HepG2 (cell line): ENCODE measurements around the gene ERV3-1. TPM values are rescaled to one million over a fixed set of nuclear protein-coding genes. Genes with fewer than 3 reads are reported as not detected.

Source experiments
- ARID4A ChIP-seq: sonication (generic); formaldehyde crosslinking; IDR thresholded peaks from 2 replicates; pipeline ENCODE4 v1.5.0; 2020; ENCODE audit warnings: mild to moderate bottlenecking, missing genetic modification reagents, borderline replicate concordance
- ATF7-NPFF ChIP-seq: sonication (generic); formaldehyde crosslinking; IDR thresholded peaks from 2 replicates; pipeline ENCODE4 v1.8.1; 2023; ENCODE audit warnings: mild to moderate bottlenecking, low read depth, missing genetic modification reagents, moderate library complexity
- EZH2 ChIP-seq: conservative IDR thresholded peaks from 2 replicates; pipeline ENCODE4 v1.6.1; 2012; ENCODE audit warnings: mild to moderate bottlenecking, low read depth, low read length, moderate library complexity
- FOXJ3 ChIP-seq: sonication (generic); formaldehyde crosslinking; IDR thresholded peaks from 2 replicates; pipeline ENCODE4 v1.4.0; 2020; ENCODE audit warnings: missing genetic modification reagents, mild to moderate bottlenecking, borderline replicate concordance
- HMGXB4 ChIP-seq, 2 experiments: sonication (generic) in 1 of 2; formaldehyde crosslinking in 1 of 2; IDR thresholded peaks; 2 replicates each; pipeline versions ENCODE4 v1.4.0 to v1.6.1; 2018 to 2020; ENCODE audit warnings: missing genetic modification reagents in 2 of 2, borderline replicate concordance in 1 of 2, low read depth in 1 of 2, mild to moderate bottlenecking in 1 of 2, missing biosample characterization in 1 of 2
- HOMEZ ChIP-seq: IDR thresholded peaks from 2 replicates; pipeline ENCODE4 v1.6.1; 2016; ENCODE audit warnings: low read depth
- MAFG ChIP-seq: sonication (generic); formaldehyde crosslinking; IDR thresholded peaks from 2 replicates; pipeline ENCODE4 v1.5.1; 2020; ENCODE audit warnings: mild to moderate bottlenecking, missing genetic modification reagents
- MTA3 ChIP-seq: sonication (generic); formaldehyde crosslinking; IDR thresholded peaks from 2 replicates; pipeline ENCODE4 v1.4.0; 2020; ENCODE audit warnings: missing genetic modification reagents
- PHB2 ChIP-seq: fragments of 450-650 bp; IDR thresholded peaks from 2 replicates; pipeline ENCODE4 v1.6.1; 2018; ENCODE audit not compliant: partially characterized antibody
- RBM22 ChIP-seq: fragments of 200-400 bp; formaldehyde crosslinking; optimal IDR thresholded peaks from 2 replicates; pipeline ENCODE3; 2017; ENCODE audit warnings: mild to moderate bottlenecking, low read length, moderate library complexity
- SAP130 ChIP-seq: IDR thresholded peaks from 2 replicates; pipeline ENCODE4 v1.6.1; 2016; ENCODE audit warnings: low read depth
- ZC3H4 ChIP-seq: sonication (generic); formaldehyde crosslinking; IDR thresholded peaks from 2 replicates; pipeline ENCODE4 v1.4.0; 2020; ENCODE audit warnings: missing genetic modification reagents, borderline replicate concordance
- ZNF34 ChIP-seq: sonication (generic); formaldehyde crosslinking; IDR thresholded peaks from 2 replicates; pipeline ENCODE4 v1.4.0; 2020; ENCODE audit warnings: mild to moderate bottlenecking, missing genetic modification reagents, borderline replicate concordance
- ZNF646 ChIP-seq: sonication (generic); formaldehyde crosslinking; IDR thresholded peaks from 2 replicates; pipeline ENCODE4 v1.9.0; 2021; ENCODE audit warnings: mild to moderate bottlenecking, missing genetic modification reagents
- polyA plus RNA-seq, 8 experiments: library from polyadenylated mRNA; depleted of rRNA in 3 of 8; stranded (reverse) in 7 of 8; unstranded in 1 of 8; fragments of >200 nt; fragmentation: Illumina TruSeq in 4 of 8; extraction: Trizol in 4 of 8; gene quantifications; 2 replicates each; pipeline versions ENCODE4 v1.2.1 to v1.2.3, GENCODE V29; 2011 to 2016; ENCODE audit warnings: low read depth in 4 of 8, missing spikeins in 1 of 8, mixed read lengths in 1 of 8; ENCODE audit not compliant: insufficient read depth in 1 of 8
- total RNA-seq, 5 experiments: library from RNA; depleted of rRNA; stranded (reverse); fragments of >200 nt; fragmentation: Illumina TruSeq; extraction: Trizol; gene quantifications; 2 replicates each; pipeline ENCODE4 v1.2.3, GENCODE V29; 2016; ENCODE audit warnings: low read depth in 1 of 5

The ERV3-1 gene
- total and polyA plus RNA-seq, 2 of the 13 experiments (the other 11 are each of a cell fraction or from before 2014, with no cell fraction given): 20.4 to 86.3 TPM

DNA sequence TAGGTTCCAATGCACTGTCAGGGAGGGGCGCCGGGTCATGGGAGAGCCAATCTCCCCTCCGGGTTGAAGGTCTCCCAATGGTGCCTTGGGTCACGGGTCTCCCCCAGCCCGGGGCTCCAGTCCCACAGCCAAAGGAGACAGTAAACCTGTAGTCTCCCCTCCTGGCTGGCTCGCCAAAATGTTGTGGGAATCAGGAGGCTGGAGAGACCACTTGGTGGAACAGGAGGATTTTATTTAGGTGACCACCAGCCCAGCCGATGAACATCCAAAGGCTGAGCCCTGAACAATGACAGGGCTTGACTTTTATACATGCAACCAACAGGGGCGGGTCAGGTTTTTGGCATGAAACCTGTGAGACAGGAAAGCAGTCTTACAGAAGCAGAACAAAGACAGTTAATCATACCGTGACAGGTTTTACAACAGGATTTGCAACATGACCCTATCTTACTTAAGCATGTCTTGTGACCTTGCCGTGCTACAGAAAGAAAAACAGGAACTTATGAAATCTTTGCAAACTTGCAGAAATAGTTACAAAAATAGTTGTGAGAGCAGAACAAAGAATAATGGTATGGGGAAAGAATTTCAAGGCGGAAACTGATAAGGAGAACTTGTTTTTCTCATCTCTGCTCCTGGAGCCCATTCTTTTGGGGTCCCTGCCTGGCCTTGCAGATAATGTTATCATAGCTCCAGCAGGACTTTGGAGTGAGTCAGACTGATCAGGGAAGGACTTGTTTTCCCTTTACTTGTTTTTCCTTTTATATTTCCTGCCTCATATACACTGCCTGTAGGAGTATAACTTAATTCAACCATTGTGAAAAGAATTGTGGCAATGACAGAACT lies 7.1 kb downstream of the ERV3-1 start (continued):
- TF ChIP-seq HMGXB4 (CRISPR knock-in tag; IDR thresholded peaks at IDR 0.05; ENCODE audit: borderline replicate concordance in 1 of 2, low read depth in 1 of 2) (no peak), MAFG (no peak), PHB2 (no peak), ARID4A (CRISPR knock-in tag) (no peak; the same call in 1 of the 2 replicates), RBM22 (no peak), ZNF34 (CRISPR knock-in tag) (no peak; the same call in 1 of the 2 replicates), HOMEZ (CRISPR knock-in tag) (peak; percentile 68; the same call in 1 of the 2 replicates), FOXJ3 (CRISPR knock-in tag) (peak; percentile 97), SAP130 (peak; percentile 69), ZNF646 (no peak), MTA3 (CRISPR knock-in tag) (no peak), ATF7-NPFF (CRISPR knock-in tag) (no peak), EZH2 (no peak), ZC3H4 (CRISPR knock-in tag) (peak; percentile 11)
